WTC11 (cell line): Measurements from ENCODE around the gene PARVG. TPM values are rescaled to one million over a fixed set of nuclear protein-coding genes. Genes with fewer than 3 reads are reported as not detected.

Source experiments
- ATAC-seq: fragments of 200-7000 bp; cut with Tn5 transposase; 2 replicates; pipeline ENCODE4 v1.10.0; 2021; ENCODE audit warnings: mild to moderate bottlenecking, moderate library complexity
- CTCF ChIA-PET: fragments of 300-600 bp; sonication (Branson Sonifier 250); formaldehyde crosslinking; loops from one replicate; lab custom pipeline; 2021; ENCODE audit warnings: antibody characterized with exemption; lab: Charles Lee
- POLR2A ChIA-PET: fragments of 350-600 bp; sonication (Branson Sonifier 250); formaldehyde crosslinking; loops from one replicate; lab custom pipeline; 2021; ENCODE audit warnings: antibody characterized with exemption; lab: Charles Lee
- DNase-seq: peaks from one replicate; pipeline ENCODE4 v3.0.0; 2021; ENCODE audit warnings: low spot score
- H3K27ac Mint-ChIP-seq: 2 replicates; pipeline ENCODE4 v1.8.0; 2021; ENCODE audit warnings: mixed read lengths
- H3K27me3 Mint-ChIP-seq: 2 replicates; pipeline ENCODE4 v1.8.0; 2021; ENCODE audit warnings: low read depth, mild to moderate bottlenecking, moderate library complexity, mixed read lengths
- H3K36me3 Mint-ChIP-seq: 2 replicates; pipeline ENCODE4 v1.8.0; 2021; ENCODE audit warnings: mixed read lengths
- H3K4me1 Mint-ChIP-seq: 2 replicates; pipeline ENCODE4 v1.8.0; 2022; ENCODE audit warnings: mixed read lengths
- H3K4me3 Mint-ChIP-seq: 2 replicates; pipeline ENCODE4 v1.8.0; 2021; ENCODE audit warnings: mild to moderate bottlenecking, moderate library complexity, mixed read lengths
- H3K9me3 Mint-ChIP-seq: 2 replicates; pipeline ENCODE4 v1.8.0; 2021; ENCODE audit warnings: mixed read lengths
- CREB1 ChIP-seq: sonication (generic); formaldehyde crosslinking; IDR thresholded peaks from 2 replicates; pipeline ENCODE4 v1.8.0; 2023; ENCODE audit warnings: mild to moderate bottlenecking, missing genetic modification reagents
- ELF4 ChIP-seq: sonication (generic); formaldehyde crosslinking; IDR thresholded peaks from 2 replicates; pipeline ENCODE4 v1.8.1; 2022; ENCODE audit warnings: low read depth, mild to moderate bottlenecking, moderate library complexity, missing genetic modification reagents
- ESRRA ChIP-seq: sonication (generic); formaldehyde crosslinking; IDR thresholded peaks from 2 replicates; pipeline ENCODE4 v1.8.1; 2022; ENCODE audit warnings: mild to moderate bottlenecking, missing genetic modification reagents, borderline replicate concordance
- FOXJ3 ChIP-seq: sonication (generic); formaldehyde crosslinking; IDR thresholded peaks from 2 replicates; pipeline ENCODE4 v1.9.0; 2021; ENCODE audit warnings: missing genetic modification reagents, mild to moderate bottlenecking, borderline replicate concordance
- FOXK1 ChIP-seq: sonication (generic); formaldehyde crosslinking; IDR thresholded peaks from 2 replicates; pipeline ENCODE4 v1.8.0; 2022; ENCODE audit warnings: mild to moderate bottlenecking, moderate library complexity, missing genetic modification reagents
- GABPB1 ChIP-seq: sonication (generic); formaldehyde crosslinking; IDR thresholded peaks from 2 replicates; pipeline ENCODE4 v1.8.1; 2023; ENCODE audit warnings: mild to moderate bottlenecking, missing genetic modification reagents
- GTF2I ChIP-seq: fragments of 250-450 bp; sonication (Bioruptor Pico); conservative IDR thresholded peaks from 2 replicates; pipeline ENCODE4 v1.4.0; 2021; ENCODE audit warnings: mild to moderate bottlenecking
- JAZF1 ChIP-seq: fragments of 250-450 bp; sonication (Bioruptor Pico); IDR thresholded peaks from 2 replicates; pipeline ENCODE4 v1.9.0; 2021; ENCODE audit warnings: moderate library complexity, mild to moderate bottlenecking, inconsistent platforms
- JUN ChIP-seq: sonication (generic); formaldehyde crosslinking; IDR thresholded peaks from 2 replicates; pipeline ENCODE4 v1.8.0; 2023; ENCODE audit warnings: mild to moderate bottlenecking, missing genetic modification reagents
- NR1H2 ChIP-seq: sonication (generic); formaldehyde crosslinking; IDR thresholded peaks from 2 replicates; pipeline ENCODE4 v1.9.0; 2021; ENCODE audit warnings: mild to moderate bottlenecking, moderate library complexity, missing genetic modification reagents
- NR2C2 ChIP-seq: sonication (generic); formaldehyde crosslinking; IDR thresholded peaks from 2 replicates; pipeline ENCODE4 v1.8.0; 2022; ENCODE audit warnings: mild to moderate bottlenecking, missing genetic modification reagents
- SMAD3 ChIP-seq: sonication (generic); formaldehyde crosslinking; IDR thresholded peaks from 2 replicates; pipeline ENCODE4 v1.8.0; 2022; ENCODE audit warnings: missing genetic modification reagents, mild to moderate bottlenecking, borderline replicate concordance
- SMAD4 ChIP-seq: sonication (generic); formaldehyde crosslinking; IDR thresholded peaks from 2 replicates; pipeline ENCODE4 v1.8.0; 2022; ENCODE audit warnings: mild to moderate bottlenecking, missing genetic modification reagents
- SOX15 ChIP-seq: fragments of 250-450 bp; sonication (Bioruptor Pico); IDR thresholded peaks from 2 replicates; pipeline ENCODE4 v1.9.0; 2021; ENCODE audit warnings: mild to moderate bottlenecking
- SP1 ChIP-seq: sonication (generic); formaldehyde crosslinking; conservative IDR thresholded peaks from 2 replicates; pipeline ENCODE4 v1.8.1; 2022; ENCODE audit warnings: missing genetic modification reagents
- ZBTB21 ChIP-seq: sonication (generic); formaldehyde crosslinking; IDR thresholded peaks from 2 replicates; pipeline ENCODE4 v1.8.1; 2023; ENCODE audit warnings: mild to moderate bottlenecking, missing genetic modification reagents, borderline replicate concordance
- ZNF396 ChIP-seq: fragments of 250-450 bp; sonication (Bioruptor Pico); IDR thresholded peaks from 2 replicates; pipeline ENCODE4 v1.8.0; 2021; ENCODE audit warnings: mild to moderate bottlenecking, moderate library complexity, borderline replicate concordance
- ZNF671 ChIP-seq: fragments of 250-450 bp; sonication (Bioruptor Pico); IDR thresholded peaks from 2 replicates; pipeline ENCODE4 v1.8.0; 2021; ENCODE audit warnings: mild to moderate bottlenecking
- total RNA-seq: library from RNA; stranded (reverse); gene quantifications from 3 replicates; pipeline ENCODE4 v1.2.3, GENCODE V29; 2021
- TF ChIP-seq, protein P1 (sequence below): sonication (generic); formaldehyde crosslinking; IDR thresholded peaks from 2 replicates; pipeline ENCODE4 v1.8.0; 2022; ENCODE audit warnings: mild to moderate bottlenecking, missing genetic modification reagents
- TF ChIP-seq, protein P2 (sequence below): sonication (generic); formaldehyde crosslinking; conservative IDR thresholded peaks from 2 replicates; pipeline ENCODE4 v1.8.1; 2023; ENCODE audit warnings: mild to moderate bottlenecking, low read depth, missing genetic modification reagents, moderate library complexity
- TF ChIP-seq, protein P3 (sequence below): sonication (generic); formaldehyde crosslinking; IDR thresholded peaks from 2 replicates; pipeline ENCODE4 v1.8.1; 2023; ENCODE audit warnings: mild to moderate bottlenecking, moderate library complexity, missing genetic modification reagents
- TF ChIP-seq, protein P4 (sequence below): fragments of 250-450 bp; sonication (Bioruptor Pico); IDR thresholded peaks from 2 replicates; pipeline ENCODE4 v1.8.0; 2021; ENCODE audit warnings: mild to moderate bottlenecking
- TF ChIP-seq, protein P5 (sequence below): sonication (generic); formaldehyde crosslinking; IDR thresholded peaks from 2 replicates; pipeline ENCODE4 v1.8.1; 2022; ENCODE audit warnings: low read depth, missing genetic modification reagents, borderline replicate concordance

PARVG gene
- total RNA-seq, 1 experiment from 2014 or later, result 0.94 TPM

DNA sequence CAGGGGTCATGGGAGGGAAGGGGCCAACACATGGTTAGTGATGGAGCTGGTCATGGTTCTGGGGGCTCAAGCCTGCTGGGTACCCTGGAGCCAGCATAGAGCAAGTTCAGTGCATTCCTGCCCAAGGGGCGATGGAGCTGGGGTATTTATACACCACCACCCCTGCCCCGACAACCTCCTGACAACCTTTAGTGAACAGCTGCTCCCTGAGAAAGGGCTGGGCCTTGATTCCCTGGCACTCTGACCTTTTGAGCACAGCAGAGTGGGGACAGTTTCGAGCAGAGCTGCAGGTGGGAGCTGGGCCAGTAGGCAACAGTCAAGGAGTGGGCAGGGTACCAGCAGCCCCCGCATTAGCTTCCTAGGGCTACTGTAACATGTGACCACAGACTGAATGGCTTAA is 6.0 kb downstream of the PARVG start:
- TF ChIP-seq ZNF396 (CRISPR knock-in tag) (no peak), JUN (no peak), SMAD3 (CRISPR knock-in tag) (no peak), NR1H2 (no peak)
- TF ChIP-seq, protein P1, sequence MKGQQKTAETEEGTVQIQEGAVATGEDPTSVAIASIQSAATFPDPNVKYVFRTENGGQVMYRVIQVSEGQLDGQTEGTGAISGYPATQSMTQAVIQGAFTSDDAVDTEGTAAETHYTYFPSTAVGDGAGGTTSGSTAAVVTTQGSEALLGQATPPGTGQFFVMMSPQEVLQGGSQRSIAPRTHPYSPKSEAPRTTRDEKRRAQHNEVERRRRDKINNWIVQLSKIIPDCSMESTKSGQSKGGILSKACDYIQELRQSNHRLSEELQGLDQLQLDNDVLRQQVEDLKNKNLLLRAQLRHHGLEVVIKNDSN (CRISPR knock-in tag), result no peak
- TF ChIP-seq, all 79 proteins: peak for 0
- peaks cover 3% of the 10 kb centered on the region; the same call in 1 of the 2 replicates for H3K4me1 Mint-ChIP-seq
- DNase-seq, result no peak
- ChIA-PET CTCF (interaction anchor here (0.7 kb wide), 2 partner anchors 101 to 106 kb away, joined by 3 read pairs; no protein-coding TSS in a partner anchor), POLR2A (no interaction called here)
- no peak overlapping the region for H3K27ac Mint-ChIP-seq
- H3K27me3 Mint-ChIP-seq, result no peaks in the 10 kb centered on the region
- H3K4me3 Mint-ChIP-seq, result no peak overlapping the region
- H3K9me3 Mint-ChIP-seq, result no peaks in the 10 kb centered on the region
- ATAC-seq, result no peak
- no peaks in the 10 kb centered on the region for H3K36me3 Mint-ChIP-seq

DNA sequence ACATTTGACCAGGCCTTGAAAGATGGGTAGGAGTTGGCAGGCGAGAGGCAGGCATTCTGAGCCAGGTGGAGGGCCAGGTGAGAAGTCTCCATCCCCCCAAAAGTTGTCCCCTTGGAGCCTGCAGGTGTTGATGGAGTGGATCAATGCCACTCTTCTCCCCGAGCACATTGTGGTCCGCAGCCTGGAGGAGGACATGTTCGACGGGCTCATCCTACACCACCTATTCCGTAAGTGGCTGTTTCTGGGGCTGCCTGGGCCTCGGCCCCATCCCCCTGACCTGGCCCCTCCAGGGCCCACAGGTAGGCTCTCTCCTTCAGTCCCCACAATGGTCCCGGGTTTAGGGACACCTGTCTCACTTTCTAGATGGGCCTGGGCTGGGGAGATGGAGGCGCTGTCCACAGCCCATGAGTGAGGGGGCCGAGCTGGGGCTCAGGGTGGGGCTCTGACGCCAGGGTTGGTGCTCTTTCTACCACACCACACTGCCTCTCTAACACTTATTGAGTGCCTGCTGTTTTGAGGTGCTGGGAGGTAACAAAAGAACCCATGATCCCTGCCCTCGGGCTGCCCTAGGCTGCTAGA is 7.0 kb downstream of the PARVG start:
- H3K36me3 Mint-ChIP-seq, result no peaks in the 10 kb centered on the region
- ChIA-PET POLR2A (no interaction called here), CTCF (interaction anchor here (1.3 kb wide), 1 partner anchor 17 kb away, joined by 3 read pairs; no protein-coding TSS in a partner anchor)
- TF ChIP-seq ELF4 (no peak), JAZF1 (CRISPR knock-in tag) (no peak), FOXJ3 (CRISPR knock-in tag) (no peak), SP1 (CRISPR knock-in tag) (no peak)
- H3K4me3 Mint-ChIP-seq, result no peak overlapping the region
- no peaks in the 10 kb centered on the region for H3K9me3 Mint-ChIP-seq
- peaks cover 3% of the 10 kb centered on the region; the same call in 1 of the 2 replicates for H3K4me1 Mint-ChIP-seq
- DNase-seq (no peak), ATAC-seq (no peak)
- no peak overlapping the region for H3K27ac Mint-ChIP-seq
- H3K27me3 Mint-ChIP-seq, result no peaks in the 10 kb centered on the region

DNA sequence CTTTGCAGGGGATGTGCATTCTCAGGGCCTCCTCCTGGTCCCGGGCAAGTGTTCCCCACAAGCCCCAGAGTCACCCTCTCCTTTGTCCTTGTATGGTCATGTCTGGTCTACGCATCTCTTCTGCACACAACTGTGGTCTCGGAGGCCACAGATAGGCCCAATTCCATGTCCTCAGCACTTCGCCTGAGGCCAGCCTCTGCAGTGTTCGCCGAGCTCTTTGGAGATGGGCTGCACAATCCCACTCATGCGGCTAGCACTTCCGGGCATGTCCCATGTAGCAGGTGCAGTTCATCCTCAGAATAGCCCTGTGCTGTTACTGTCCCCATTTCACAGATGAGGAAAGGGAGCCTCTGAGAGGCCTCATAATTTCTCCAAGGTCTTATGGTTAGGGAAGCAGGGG is 7.6 kb downstream of the PARVG start:
- Mint-ChIP-seq H3K9me3 (no peaks in the 10 kb centered on the region), H3K27me3 (no peaks in the 10 kb centered on the region), H3K27ac (no peak overlapping the region)
- TF ChIP-seq CREB1 (CRISPR knock-in tag) (no peak), ESRRA (CRISPR knock-in tag) (no peak), SMAD3 (CRISPR knock-in tag) (no peak), GABPB1 (CRISPR knock-in tag) (no peak), SOX15 (CRISPR knock-in tag) (no peak), ZBTB21 (CRISPR knock-in tag) (no peak), SMAD4 (CRISPR knock-in tag) (no peak), JAZF1 (CRISPR knock-in tag) (no peak), FOXK1 (CRISPR knock-in tag) (no peak), JUN (no peak), NR2C2 (CRISPR knock-in tag) (no peak), ZNF671 (CRISPR knock-in tag) (no peak), GTF2I (no peak)
- TF ChIP-seq, protein P1 (CRISPR knock-in tag), result no peak
- TF ChIP-seq, protein P2, sequence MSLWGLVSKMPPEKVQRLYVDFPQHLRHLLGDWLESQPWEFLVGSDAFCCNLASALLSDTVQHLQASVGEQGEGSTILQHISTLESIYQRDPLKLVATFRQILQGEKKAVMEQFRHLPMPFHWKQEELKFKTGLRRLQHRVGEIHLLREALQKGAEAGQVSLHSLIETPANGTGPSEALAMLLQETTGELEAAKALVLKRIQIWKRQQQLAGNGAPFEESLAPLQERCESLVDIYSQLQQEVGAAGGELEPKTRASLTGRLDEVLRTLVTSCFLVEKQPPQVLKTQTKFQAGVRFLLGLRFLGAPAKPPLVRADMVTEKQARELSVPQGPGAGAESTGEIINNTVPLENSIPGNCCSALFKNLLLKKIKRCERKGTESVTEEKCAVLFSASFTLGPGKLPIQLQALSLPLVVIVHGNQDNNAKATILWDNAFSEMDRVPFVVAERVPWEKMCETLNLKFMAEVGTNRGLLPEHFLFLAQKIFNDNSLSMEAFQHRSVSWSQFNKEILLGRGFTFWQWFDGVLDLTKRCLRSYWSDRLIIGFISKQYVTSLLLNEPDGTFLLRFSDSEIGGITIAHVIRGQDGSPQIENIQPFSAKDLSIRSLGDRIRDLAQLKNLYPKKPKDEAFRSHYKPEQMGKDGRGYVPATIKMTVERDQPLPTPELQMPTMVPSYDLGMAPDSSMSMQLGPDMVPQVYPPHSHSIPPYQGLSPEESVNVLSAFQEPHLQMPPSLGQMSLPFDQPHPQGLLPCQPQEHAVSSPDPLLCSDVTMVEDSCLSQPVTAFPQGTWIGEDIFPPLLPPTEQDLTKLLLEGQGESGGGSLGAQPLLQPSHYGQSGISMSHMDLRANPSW (CRISPR knock-in tag), result no peak
- TF ChIP-seq, protein P3, sequence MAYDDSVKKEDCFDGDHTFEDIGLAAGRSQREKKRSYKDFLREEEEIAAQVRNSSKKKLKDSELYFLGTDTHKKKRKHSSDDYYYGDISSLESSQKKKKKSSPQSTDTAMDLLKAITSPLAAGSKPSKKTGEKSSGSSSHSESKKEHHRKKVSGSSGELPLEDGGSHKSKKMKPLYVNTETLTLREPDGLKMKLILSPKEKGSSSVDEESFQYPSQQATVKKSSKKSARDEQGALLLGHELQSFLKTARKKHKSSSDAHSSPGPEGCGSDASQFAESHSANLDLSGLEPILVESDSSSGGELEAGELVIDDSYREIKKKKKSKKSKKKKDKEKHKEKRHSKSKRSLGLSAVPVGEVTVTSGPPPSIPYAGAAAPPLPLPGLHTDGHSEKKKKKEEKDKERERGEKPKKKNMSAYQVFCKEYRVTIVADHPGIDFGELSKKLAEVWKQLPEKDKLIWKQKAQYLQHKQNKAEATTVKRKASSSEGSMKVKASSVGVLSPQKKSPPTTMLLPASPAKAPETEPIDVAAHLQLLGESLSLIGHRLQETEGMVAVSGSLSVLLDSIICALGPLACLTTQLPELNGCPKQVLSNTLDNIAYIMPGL (CRISPR knock-in tag), result no peak
- TF ChIP-seq, protein P4, sequence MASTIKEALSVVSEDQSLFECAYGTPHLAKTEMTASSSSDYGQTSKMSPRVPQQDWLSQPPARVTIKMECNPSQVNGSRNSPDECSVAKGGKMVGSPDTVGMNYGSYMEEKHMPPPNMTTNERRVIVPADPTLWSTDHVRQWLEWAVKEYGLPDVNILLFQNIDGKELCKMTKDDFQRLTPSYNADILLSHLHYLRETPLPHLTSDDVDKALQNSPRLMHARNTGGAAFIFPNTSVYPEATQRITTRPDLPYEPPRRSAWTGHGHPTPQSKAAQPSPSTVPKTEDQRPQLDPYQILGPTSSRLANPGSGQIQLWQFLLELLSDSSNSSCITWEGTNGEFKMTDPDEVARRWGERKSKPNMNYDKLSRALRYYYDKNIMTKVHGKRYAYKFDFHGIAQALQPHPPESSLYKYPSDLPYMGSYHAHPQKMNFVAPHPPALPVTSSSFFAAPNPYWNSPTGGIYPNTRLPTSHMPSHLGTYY (CRISPR knock-in tag), result no peak
- TF ChIP-seq, protein P5, sequence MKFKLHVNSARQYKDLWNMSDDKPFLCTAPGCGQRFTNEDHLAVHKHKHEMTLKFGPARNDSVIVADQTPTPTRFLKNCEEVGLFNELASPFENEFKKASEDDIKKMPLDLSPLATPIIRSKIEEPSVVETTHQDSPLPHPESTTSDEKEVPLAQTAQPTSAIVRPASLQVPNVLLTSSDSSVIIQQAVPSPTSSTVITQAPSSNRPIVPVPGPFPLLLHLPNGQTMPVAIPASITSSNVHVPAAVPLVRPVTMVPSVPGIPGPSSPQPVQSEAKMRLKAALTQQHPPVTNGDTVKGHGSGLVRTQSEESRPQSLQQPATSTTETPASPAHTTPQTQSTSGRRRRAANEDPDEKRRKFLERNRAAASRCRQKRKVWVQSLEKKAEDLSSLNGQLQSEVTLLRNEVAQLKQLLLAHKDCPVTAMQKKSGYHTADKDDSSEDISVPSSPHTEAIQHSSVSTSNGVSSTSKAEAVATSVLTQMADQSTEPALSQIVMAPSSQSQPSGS, result no peak
- TF ChIP-seq, all 79 proteins: peak for 0
- ATAC-seq, result no peak
- no peak overlapping the region for H3K4me3 Mint-ChIP-seq
- ChIA-PET CTCF (interaction anchor here (1.3 kb wide), 1 partner anchor 17 kb away, joined by 3 read pairs; no protein-coding TSS in a partner anchor), POLR2A (no interaction called here)
- no peak for DNase-seq
- H3K36me3 Mint-ChIP-seq, result no peaks in the 10 kb centered on the region
- peaks cover 3% of the 10 kb centered on the region; the same call in 1 of the 2 replicates for H3K4me1 Mint-ChIP-seq
